ENCODE results near the gene ZZZ3. TPM values are rescaled to one million over a fixed set of nuclear protein-coding genes. Genes with fewer than 3 reads are reported as not detected.

Gene ZZZ3
- total RNA-seq, 3 donors from 2014 or later (not counting 1 experiment from before 2014, with no cell fraction given), result 31.9 to 43.6 (median 38.9) TPM

DNA sequence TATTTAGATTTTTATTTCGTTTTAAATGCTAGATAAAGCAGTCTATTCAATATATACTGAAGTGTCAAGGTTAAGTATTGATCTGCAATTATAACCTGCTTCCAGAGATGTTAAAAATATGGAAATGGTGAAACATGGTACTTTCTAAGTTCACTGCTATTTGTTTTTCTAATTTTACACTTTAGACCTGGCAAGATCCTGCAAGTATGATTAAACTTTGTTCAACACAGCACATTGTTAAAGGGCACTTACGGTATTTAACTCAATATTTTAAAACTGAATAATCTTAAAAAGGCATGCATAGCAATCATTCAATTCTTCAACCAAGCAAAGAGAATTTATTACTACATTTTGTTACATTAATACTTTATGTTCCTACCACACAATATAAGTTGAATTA lies 35.7 kb upstream of the ZZZ3 start:
- no peak for DNase-seq
- H3K9me3 ChIP-seq (ENCODE audit: control insufficient read depth, insufficient read depth, low read length), result no peaks in the 10 kb centered on the region
- H3K27me3 Mint-ChIP-seq (ENCODE audit: low read depth in 2 of 2), result no peaks in the 10 kb centered on the region
- H3K4me3 ChIP-seq (ENCODE audit: low read length), result no peak overlapping the region
- H3K4me3 Mint-ChIP-seq, result no peak overlapping the region
- H3K36me3 Mint-ChIP-seq, result peaks cover 35% of the 10 kb centered on the region
- WGBS (ENCODE audit: insufficient coverage), result 100% methylated on average over 1 of the region's 2 CpGs
- TF ChIP-seq CTCF (IDR thresholded peaks at IDR 0.05), result no peak
- peaks cover 78% of the 10 kb centered on the region for H3K36me3 ChIP-seq (ENCODE audit: control insufficient read depth, insufficient read depth, low read length)
- H3K9me3 Mint-ChIP-seq, result no peaks in the 10 kb centered on the region
- intact Hi-C loops (cut with micrococcal nuclease), result no loop called here
- no peak overlapping the region for H3K27ac ChIP-seq (ENCODE audit: low read length)
- no peak for ATAC-seq
- H3K27ac Mint-ChIP-seq, result no peak overlapping the region
- H3K4me1 ChIP-seq (ENCODE audit: control insufficient read depth, insufficient read depth, low read length), result no peaks in the 10 kb centered on the region
- peaks cover 4 to 5% of the 10 kb centered on the region in 2 donors for H3K4me1 Mint-ChIP-seq
- no peaks in the 10 kb centered on the region for H3K27me3 ChIP-seq (ENCODE audit: control insufficient read depth, insufficient read depth, low read length)

DNA sequence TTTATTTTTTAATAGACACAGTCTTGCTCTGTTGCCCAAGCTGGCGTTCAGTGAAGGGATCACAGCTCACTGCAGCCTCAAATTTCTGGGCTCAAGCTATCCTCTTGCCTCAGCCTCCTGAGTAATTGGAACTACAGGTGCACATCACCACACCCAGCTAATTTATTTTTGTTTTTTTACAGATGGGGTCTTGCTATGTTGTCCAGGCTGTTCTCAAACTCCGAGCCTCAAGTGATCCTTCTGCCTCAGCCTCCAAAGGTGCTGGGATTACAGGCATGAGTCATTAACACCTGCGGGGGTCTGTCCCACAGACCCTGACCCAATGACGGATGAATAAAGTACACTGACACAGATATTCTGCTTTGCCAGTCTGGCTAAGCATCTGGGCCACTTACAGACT lies 33.6 kb upstream of the ZZZ3 start:
- Histone ChIP-seq H3K27ac (ENCODE audit: low read length) (no peak overlapping the region), H3K4me3 (ENCODE audit: low read length) (no peak overlapping the region), H3K36me3 (ENCODE audit: control insufficient read depth, insufficient read depth, low read length) (peaks cover 75% of the 10 kb centered on the region), H3K9me3 (ENCODE audit: control insufficient read depth, insufficient read depth, low read length) (no peaks in the 10 kb centered on the region), H3K27me3 (ENCODE audit: control insufficient read depth, insufficient read depth, low read length) (no peaks in the 10 kb centered on the region), H3K4me1 (ENCODE audit: control insufficient read depth, insufficient read depth, low read length) (no peaks in the 10 kb centered on the region)
- Mint-ChIP-seq H3K9me3 (no peaks in the 10 kb centered on the region), H3K27ac (no peak overlapping the region), H3K4me3 (no peak overlapping the region), H3K4me1 (peaks cover 0 to under 1% of the 10 kb centered on the region in 2 donors), H3K36me3 (peaks cover 14% of the 10 kb centered on the region), H3K27me3 (ENCODE audit: low read depth in 2 of 2) (no peaks in the 10 kb centered on the region)
- no peak for DNase-seq
- ATAC-seq, result no peak
- no peak for TF ChIP-seq CTCF (IDR thresholded peaks at IDR 0.05)
- intact Hi-C loops (cut with micrococcal nuclease), result no loop called here
- WGBS (ENCODE audit: insufficient coverage), result 95% methylated on average over 4 of the region's 4 CpGs

GRCh38 chr1:77709727-77710126 lies 27.3 kb upstream of the ZZZ3 start:
- Mint-ChIP-seq H3K36me3 (peaks cover 33% of the 10 kb centered on the region), H3K4me3 (no peak overlapping the region), H3K27me3 (ENCODE audit: low read depth in 2 of 2) (no peaks in the 10 kb centered on the region), H3K9me3 (no peaks in the 10 kb centered on the region), H3K4me1 (no peaks in the 10 kb centered on the region), H3K27ac (no peak overlapping the region)
- H3K36me3 ChIP-seq (ENCODE audit: control insufficient read depth, insufficient read depth, low read length), result peaks cover 82% of the 10 kb centered on the region
- ATAC-seq (no peak), DNase-seq (no peak)
- H3K4me3 ChIP-seq (ENCODE audit: low read length), result no peak overlapping the region
- no peaks in the 10 kb centered on the region for H3K27me3 ChIP-seq (ENCODE audit: control insufficient read depth, insufficient read depth, low read length)
- intact Hi-C loops (cut with micrococcal nuclease), result no loop called here
- no peaks in the 10 kb centered on the region for H3K4me1 ChIP-seq (ENCODE audit: control insufficient read depth, insufficient read depth, low read length)
- no peak overlapping the region for H3K27ac ChIP-seq (ENCODE audit: low read length)
- WGBS (ENCODE audit: insufficient coverage), result 98% methylated on average over 3 of the region's 3 CpGs
- no peak for TF ChIP-seq CTCF (IDR thresholded peaks at IDR 0.05)
- H3K9me3 ChIP-seq (ENCODE audit: control insufficient read depth, insufficient read depth, low read length), result no peaks in the 10 kb centered on the region

DNA sequence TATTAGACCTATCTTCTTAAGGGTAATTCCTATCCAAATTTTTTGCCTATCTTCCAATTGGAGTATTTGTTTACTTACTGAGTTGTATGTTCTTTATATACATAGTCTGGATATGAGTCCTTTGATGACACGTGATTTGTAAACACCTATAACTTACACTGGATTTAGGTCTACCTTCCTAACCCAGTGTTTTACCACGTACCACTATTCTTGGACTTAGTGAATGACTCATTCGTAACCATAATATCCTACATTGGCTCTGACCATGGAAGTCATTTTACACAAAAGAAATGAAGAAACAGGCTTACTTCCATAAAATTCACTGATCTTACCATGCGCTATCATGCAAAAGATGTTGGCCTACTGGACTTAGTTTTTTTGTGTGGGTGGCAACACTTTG lies 23.9 kb upstream of the ZZZ3 start:
- Mint-ChIP-seq H3K27me3 (ENCODE audit: low read depth in 2 of 2) (no peaks in the 10 kb centered on the region), H3K36me3 (peaks cover 23% of the 10 kb centered on the region), H3K4me3 (no peak overlapping the region), H3K4me1 (no peaks in the 10 kb centered on the region), H3K9me3 (no peaks in the 10 kb centered on the region), H3K27ac (no peak overlapping the region)
- no peak for TF ChIP-seq CTCF (IDR thresholded peaks at IDR 0.05)
- Histone ChIP-seq H3K27ac (ENCODE audit: low read length) (no peak overlapping the region), H3K27me3 (ENCODE audit: control insufficient read depth, insufficient read depth, low read length) (no peaks in the 10 kb centered on the region), H3K9me3 (ENCODE audit: control insufficient read depth, insufficient read depth, low read length) (no peaks in the 10 kb centered on the region), H3K36me3 (ENCODE audit: control insufficient read depth, insufficient read depth, low read length) (peaks cover 52% of the 10 kb centered on the region), H3K4me3 (ENCODE audit: low read length) (no peak overlapping the region), H3K4me1 (ENCODE audit: control insufficient read depth, insufficient read depth, low read length) (no peaks in the 10 kb centered on the region)
- DNase-seq, result no peak
- intact Hi-C loops (cut with micrococcal nuclease), result no loop called here
- no peak for ATAC-seq
- WGBS (ENCODE audit: insufficient coverage), result 98% methylated on average over 4 of the region's 4 CpGs
